SU-DHL-6 (cell line): ENCODE measurements around the gene UBQLNL.

ENCODE experiments used
- H2AFZ ChIP-seq: fragments of 200-600 bp; sonication (generic); 2 replicates; pipeline ENCODE4 v1.6.1; 2014; ENCODE audit warnings: low read depth, mild to moderate bottlenecking, moderate library complexity, mixed read lengths, antibody characterized with exemption, low read length; ENCODE audit not compliant: severe bottlenecking
- H3F3A ChIP-seq: fragments of 200-600 bp; shearing (Covaris generic); 2 replicates; pipeline ENCODE4 v1.6.0; 2016; ENCODE audit warnings: antibody characterized with exemption, mild to moderate bottlenecking; ENCODE audit not compliant: insufficient read depth
- H3K27ac ChIP-seq: fragments of 200-600 bp; sonication (generic); 2 replicates; pipeline ENCODE4 v1.5.1; 2016; ENCODE audit warnings: low read depth, mild to moderate bottlenecking, low read length, moderate library complexity, mixed read lengths
- H3K27me3 ChIP-seq: fragments of 200-600 bp; sonication (generic), shearing (Covaris generic); 2 replicates; pipeline ENCODE4 v1.6.0; 2014; ENCODE audit warnings: mild to moderate bottlenecking, low read length
- H3K36me3 ChIP-seq: fragments of 200-600 bp; sonication (generic); 2 replicates; pipeline ENCODE4 v1.6.1; 2014; ENCODE audit warnings: mild to moderate bottlenecking, low read length, mixed read lengths
- H3K4me2 ChIP-seq: fragments of 300-600, 200-600 bp; shearing (Covaris generic), sonication (generic); 2 replicates; pipeline ENCODE4 v1.6.0; 2014; ENCODE audit warnings: low read length, low read depth, mild to moderate bottlenecking; ENCODE audit not compliant: poor library complexity, severe bottlenecking
- H3K4me3 ChIP-seq: fragments of 200-600 bp; sonication (generic); 2 replicates; pipeline ENCODE4 v1.5.1; 2014; ENCODE audit warnings: antibody characterized with exemption, low read length, mild to moderate bottlenecking, mixed read lengths; ENCODE audit not compliant: insufficient read depth, poor library complexity, severe bottlenecking
- H3K79me2 ChIP-seq: fragments of 200-600 bp; sonication (generic); 2 replicates; pipeline ENCODE4 v1.6.1; 2014; ENCODE audit warnings: mild to moderate bottlenecking, low read length, moderate library complexity; ENCODE audit not compliant: insufficient read depth
- H3K9ac ChIP-seq: fragments of 200-600 bp; sonication (generic); 2 replicates; pipeline ENCODE4 v1.7.0; 2014; ENCODE audit warnings: mild to moderate bottlenecking, low read length
- H3K9me2 ChIP-seq: fragments of 200-600 bp; sonication (generic); replicated peaks from 2 replicates; pipeline ENCODE4 v1.6.1; 2014; ENCODE audit warnings: low read length; ENCODE audit not compliant: insufficient read depth
- H3K9me3 ChIP-seq: fragments of 200-600 bp; sonication (generic); 2 replicates; pipeline ENCODE4 v1.6.1; 2014; ENCODE audit warnings: low read length, mixed read lengths; ENCODE audit not compliant: insufficient read depth
- H4K20me1 ChIP-seq: fragments of 200-600 bp; sonication (generic); 2 replicates; pipeline ENCODE4 v1.6.1; 2014; ENCODE audit warnings: low read depth, mild to moderate bottlenecking, antibody characterized with exemption, low read length, moderate library complexity, mixed read lengths
- EZH2phosphoT487 ChIP-seq: fragments of 200-600 bp; sonication (generic), shearing (Covaris generic); conservative IDR thresholded peaks from 2 replicates; pipeline ENCODE4 v1.6.1; 2018; ENCODE audit warnings: mild to moderate bottlenecking, antibody characterized with exemption, low read length, moderate library complexity, mixed read lengths
- TF ChIP-seq, protein P1 (sequence below): fragments of 200-600 bp; sonication (generic); IDR thresholded peaks from one replicate; pipeline ENCODE4 v1.5.1; 2017; ENCODE audit warnings: antibody characterized with exemption, mild to moderate bottlenecking, low read length, moderate library complexity; ENCODE audit not compliant: insufficient read depth, poor library complexity, severe bottlenecking

The UBQLNL gene

DNA sequence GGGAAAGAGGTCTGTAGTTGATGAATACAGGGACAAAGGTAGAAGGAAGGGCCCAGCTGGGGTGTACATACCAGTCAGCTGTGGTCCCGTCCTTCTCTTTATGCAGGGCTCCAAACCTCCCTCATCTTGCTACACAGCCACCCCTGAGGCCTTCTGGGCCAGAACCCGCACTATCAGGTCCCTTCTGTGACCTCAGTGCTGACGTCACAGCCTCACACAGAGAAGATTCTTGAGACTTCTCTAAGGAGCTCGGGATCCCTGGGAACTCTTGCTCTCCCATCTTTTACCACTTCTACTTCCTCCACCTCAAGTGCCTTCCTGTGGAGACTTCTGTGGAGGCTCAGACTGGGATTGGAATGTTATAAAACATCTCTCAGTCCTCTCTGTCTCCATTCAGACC lies 6.7 kb downstream of the UBQLNL start, which contains the start of gene UBQLN3:
UBQLN3 (minus strand) TSS at position 155 of the 400 bp plus-strand sequence. CDS start 399 bp downstream, outside the sequence.
- no peaks in the 10 kb centered on the region for H3K79me2 ChIP-seq
- TF ChIP-seq, protein P1, sequence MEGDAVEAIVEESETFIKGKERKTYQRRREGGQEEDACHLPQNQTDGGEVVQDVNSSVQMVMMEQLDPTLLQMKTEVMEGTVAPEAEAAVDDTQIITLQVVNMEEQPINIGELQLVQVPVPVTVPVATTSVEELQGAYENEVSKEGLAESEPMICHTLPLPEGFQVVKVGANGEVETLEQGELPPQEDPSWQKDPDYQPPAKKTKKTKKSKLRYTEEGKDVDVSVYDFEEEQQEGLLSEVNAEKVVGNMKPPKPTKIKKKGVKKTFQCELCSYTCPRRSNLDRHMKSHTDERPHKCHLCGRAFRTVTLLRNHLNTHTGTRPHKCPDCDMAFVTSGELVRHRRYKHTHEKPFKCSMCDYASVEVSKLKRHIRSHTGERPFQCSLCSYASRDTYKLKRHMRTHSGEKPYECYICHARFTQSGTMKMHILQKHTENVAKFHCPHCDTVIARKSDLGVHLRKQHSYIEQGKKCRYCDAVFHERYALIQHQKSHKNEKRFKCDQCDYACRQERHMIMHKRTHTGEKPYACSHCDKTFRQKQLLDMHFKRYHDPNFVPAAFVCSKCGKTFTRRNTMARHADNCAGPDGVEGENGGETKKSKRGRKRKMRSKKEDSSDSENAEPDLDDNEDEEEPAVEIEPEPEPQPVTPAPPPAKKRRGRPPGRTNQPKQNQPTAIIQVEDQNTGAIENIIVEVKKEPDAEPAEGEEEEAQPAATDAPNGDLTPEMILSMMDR: no peak
- no peak for TF ChIP-seq EZH2phosphoT487
- no peak within 1 kb of the TSS for H3K9ac ChIP-seq
- H2AFZ ChIP-seq: no peak within 1 kb of the TSS
- H3F3A ChIP-seq: no peaks in the 10 kb centered on the region
- no peaks in the 10 kb centered on the region for H3K9me2 ChIP-seq
- no peaks in the 10 kb centered on the region for H3K9me3 ChIP-seq
- no peaks in the 10 kb centered on the region for H3K27me3 ChIP-seq
- no peak within 1 kb of the TSS for H3K4me3 ChIP-seq
- H3K4me2 ChIP-seq: no peak within 1 kb of the TSS
- no peaks in the 10 kb centered on the region for H3K36me3 ChIP-seq
- H3K27ac ChIP-seq: no peak within 1 kb of the TSS
- H4K20me1 ChIP-seq: no peaks in the 10 kb centered on the region

DNA sequence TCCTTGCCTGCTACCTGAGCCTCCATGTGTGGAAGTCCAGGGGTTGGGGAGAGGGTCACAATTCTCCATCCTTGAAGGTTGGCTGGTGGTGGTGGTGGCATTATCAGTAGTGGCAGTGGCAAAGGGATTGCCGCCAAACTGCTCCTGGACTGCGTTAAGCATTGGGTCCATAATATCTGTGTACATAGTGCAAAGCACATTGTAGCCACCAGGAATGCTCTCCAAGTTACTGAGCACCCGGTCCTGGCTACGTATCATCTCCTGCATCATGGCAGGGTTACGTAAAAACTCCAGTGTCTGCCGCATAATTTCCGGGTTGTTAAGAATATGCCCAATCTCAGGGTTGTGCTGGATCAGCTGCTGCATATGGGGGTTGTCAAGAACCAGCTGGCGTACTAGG lies 7.9 kb downstream of the UBQLNL start:
- Histone ChIP-seq H3F3A (no peaks in the 10 kb centered on the region), H3K27ac (no peak overlapping the region), H3K9me3 (no peaks in the 10 kb centered on the region), H3K9ac (no peak overlapping the region), H3K4me3 (no peak overlapping the region), H3K79me2 (no peaks in the 10 kb centered on the region), H3K36me3 (no peaks in the 10 kb centered on the region), H2AFZ (no peak overlapping the region), H3K27me3 (no peaks in the 10 kb centered on the region), H4K20me1 (no peaks in the 10 kb centered on the region), H3K9me2 (no peaks in the 10 kb centered on the region), H3K4me2 (no peak overlapping the region)
- TF ChIP-seq EZH2phosphoT487: no peak
- TF ChIP-seq, protein P1: no peak

DNA sequence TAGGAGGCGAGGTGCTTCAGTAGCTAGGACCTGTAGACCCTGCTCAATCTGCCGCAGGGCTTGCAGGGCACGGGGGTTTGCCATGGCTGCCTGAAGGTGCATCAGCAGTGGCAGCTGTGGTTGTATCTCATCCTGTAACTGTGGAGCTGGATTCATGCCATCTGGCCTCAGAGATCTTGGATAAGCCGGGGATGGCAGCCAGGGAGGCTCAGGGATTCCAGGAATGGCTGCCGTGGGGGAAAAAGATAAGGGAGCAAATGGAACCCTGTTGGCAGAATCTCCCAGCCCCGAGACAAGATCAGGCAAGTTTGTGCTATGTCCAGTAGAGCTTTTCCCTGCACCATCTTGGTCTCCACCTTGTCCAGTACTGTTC lies 8.6 kb downstream of the UBQLNL start:
- Histone ChIP-seq H3K9ac (no peak overlapping the region), H4K20me1 (no peaks in the 10 kb centered on the region), H3K4me3 (no peak overlapping the region), H3K4me2 (no peak overlapping the region), H3K27me3 (no peaks in the 10 kb centered on the region), H3K9me2 (no peaks in the 10 kb centered on the region), H3K9me3 (no peaks in the 10 kb centered on the region), H2AFZ (no peak overlapping the region), H3K79me2 (no peaks in the 10 kb centered on the region), H3K27ac (no peak overlapping the region), H3K36me3 (no peaks in the 10 kb centered on the region), H3F3A (no peaks in the 10 kb centered on the region)
- TF ChIP-seq EZH2phosphoT487: no peak
- TF ChIP-seq, protein P1: no peak
